Measurements from ENCODE around the gene PDE11A.
"Not testable (repeated sequence)": the region's sequence is repeated elsewhere in the genome, so short reads cannot be mapped to it uniquely, and the experiment has no call there.

The PDE11A gene

GRCh38 chr2:178044836-178045235, 27.7 kb downstream of the PDE11A start:
- no peak overlapping the region for H3K9ac ChIP-seq (ENCODE audit: low read depth, low read length)
- no peaks in the 10 kb centered on the region for H3K9me3 ChIP-seq (replicated peaks; ENCODE audit: low read length)
- H3K27me3 ChIP-seq (ENCODE audit: control insufficient read depth, insufficient read depth, low read length) = no peaks in the 10 kb centered on the region
- H3K36me3 ChIP-seq (ENCODE audit: insufficient read depth, low read length) = no peaks in the 10 kb centered on the region
- H3K4me2 ChIP-seq (ENCODE audit: low read length) = no peak overlapping the region
- no peak overlapping the region for H3K4me3 ChIP-seq (ENCODE audit: low read length)
- H3K4me1 ChIP-seq (ENCODE audit: control insufficient read depth, insufficient read depth, low read length) = no peaks in the 10 kb centered on the region

- no peak overlapping the region for H3K9ac ChIP-seq (ENCODE audit: low read depth, low read length)
- H3K4me2 ChIP-seq (ENCODE audit: low read length) = no peak overlapping the region
- H3K4me3 ChIP-seq (ENCODE audit: low read length) = no peak overlapping the region
- no peaks in the 10 kb centered on the region for H3K9me3 ChIP-seq (replicated peaks; ENCODE audit: low read length)
- no peaks in the 10 kb centered on the region for H3K4me1 ChIP-seq (ENCODE audit: control insufficient read depth, insufficient read depth, low read length)
- H3K27me3 ChIP-seq (ENCODE audit: control insufficient read depth, insufficient read depth, low read length) = no peaks in the 10 kb centered on the region
- H3K36me3 ChIP-seq (ENCODE audit: insufficient read depth, low read length) = no peaks in the 10 kb centered on the region
Observed at GRCh38 chr2:178043266-178043665, 29.3 kb downstream of the PDE11A start.

GRCh38 chr2:178033583-178033982, 39.0 kb downstream of the PDE11A start:
- not testable (repeated sequence) for H3K4me3 ChIP-seq (ENCODE audit: low read length); H3K9ac ChIP-seq (ENCODE audit: low read depth, low read length); H3K4me1 ChIP-seq (ENCODE audit: control insufficient read depth, insufficient read depth, low read length); H3K27me3 ChIP-seq (ENCODE audit: control insufficient read depth, insufficient read depth, low read length); H3K36me3 ChIP-seq (ENCODE audit: insufficient read depth, low read length); H3K9me3 ChIP-seq (replicated peaks; ENCODE audit: low read length); H3K4me2 ChIP-seq (ENCODE audit: low read length)

- no peak overlapping the region for H3K4me3 ChIP-seq (ENCODE audit: low read length)
- no peaks in the 10 kb centered on the region for H3K27me3 ChIP-seq (ENCODE audit: control insufficient read depth, insufficient read depth, low read length)
- H3K4me2 ChIP-seq (ENCODE audit: low read length) = no peak overlapping the region
- H3K4me1 ChIP-seq (ENCODE audit: control insufficient read depth, insufficient read depth, low read length) = no peaks in the 10 kb centered on the region
- no peak overlapping the region for H3K9ac ChIP-seq (ENCODE audit: low read depth, low read length)
- no peaks in the 10 kb centered on the region for H3K36me3 ChIP-seq (ENCODE audit: insufficient read depth, low read length)
- no peaks in the 10 kb centered on the region for H3K9me3 ChIP-seq (replicated peaks; ENCODE audit: low read length)
Observed at GRCh38 chr2:178029342-178029741, 43.2 kb downstream of the PDE11A start.

- no peaks in the 10 kb centered on the region for H3K4me1 ChIP-seq (ENCODE audit: control insufficient read depth, insufficient read depth, low read length)
Observed at GRCh38 chr2:178025551-178026185, 46.9 kb downstream of the PDE11A start.

GRCh38 chr2:178018141-178018540, 54.4 kb downstream of the PDE11A start:
- Histone ChIP-seq H3K4me2 (ENCODE audit: low read length) (no peak overlapping the region), H3K36me3 (ENCODE audit: insufficient read depth, low read length) (no peaks in the 10 kb centered on the region), H3K9ac (ENCODE audit: low read depth, low read length) (no peak overlapping the region), H3K27me3 (ENCODE audit: control insufficient read depth, insufficient read depth, low read length) (no peaks in the 10 kb centered on the region), H3K4me3 (ENCODE audit: low read length) (no peak overlapping the region), H3K4me1 (ENCODE audit: control insufficient read depth, insufficient read depth, low read length) (no peaks in the 10 kb centered on the region), H3K9me3 (replicated peaks; ENCODE audit: low read length) (no peaks in the 10 kb centered on the region)

More at GRCh38 chr2:178025551-178026185, 46.9 kb downstream of the PDE11A start:
- Histone ChIP-seq H3K9ac (ENCODE audit: low read depth, low read length) (no peak overlapping the region), H3K9me3 (replicated peaks; ENCODE audit: low read length) (no peaks in the 10 kb centered on the region), H3K4me3 (ENCODE audit: low read length) (no peak overlapping the region), H3K36me3 (ENCODE audit: insufficient read depth, low read length) (no peaks in the 10 kb centered on the region), H3K27me3 (ENCODE audit: control insufficient read depth, insufficient read depth, low read length) (no peaks in the 10 kb centered on the region), H3K4me2 (ENCODE audit: low read length) (no peak overlapping the region)

GRCh38 chr2:178016612-178017011, 56.0 kb downstream of the PDE11A start:
- Histone ChIP-seq H3K9ac (ENCODE audit: low read depth, low read length) (no peak overlapping the region), H3K27me3 (ENCODE audit: control insufficient read depth, insufficient read depth, low read length) (no peaks in the 10 kb centered on the region), H3K4me2 (ENCODE audit: low read length) (no peak overlapping the region), H3K9me3 (replicated peaks; ENCODE audit: low read length) (no peaks in the 10 kb centered on the region), H3K36me3 (ENCODE audit: insufficient read depth, low read length) (no peaks in the 10 kb centered on the region), H3K4me3 (ENCODE audit: low read length) (no peak overlapping the region), H3K4me1 (ENCODE audit: control insufficient read depth, insufficient read depth, low read length) (no peaks in the 10 kb centered on the region)

- no peaks in the 10 kb centered on the region for H3K4me1 ChIP-seq (ENCODE audit: control insufficient read depth, insufficient read depth, low read length)
- no peak overlapping the region for H3K4me2 ChIP-seq (ENCODE audit: low read length)
- no peak overlapping the region for H3K9ac ChIP-seq (ENCODE audit: low read depth, low read length)
- no peaks in the 10 kb centered on the region for H3K9me3 ChIP-seq (replicated peaks; ENCODE audit: low read length)
- no peak overlapping the region for H3K4me3 ChIP-seq (ENCODE audit: low read length)
- H3K27me3 ChIP-seq (ENCODE audit: control insufficient read depth, insufficient read depth, low read length) = no peaks in the 10 kb centered on the region
- no peaks in the 10 kb centered on the region for H3K36me3 ChIP-seq (ENCODE audit: insufficient read depth, low read length)
Observed at GRCh38 chr2:178012639-178013038, 59.9 kb downstream of the PDE11A start.

GRCh38 chr2:178009813-178010212, 62.8 kb downstream of the PDE11A start:
- Histone ChIP-seq H3K36me3 (ENCODE audit: insufficient read depth, low read length) (no peaks in the 10 kb centered on the region), H3K27me3 (ENCODE audit: control insufficient read depth, insufficient read depth, low read length) (no peaks in the 10 kb centered on the region), H3K9ac (ENCODE audit: low read depth, low read length) (no peak overlapping the region), H3K4me2 (ENCODE audit: low read length) (no peak overlapping the region), H3K9me3 (replicated peaks; ENCODE audit: low read length) (no peaks in the 10 kb centered on the region), H3K4me3 (ENCODE audit: low read length) (no peak overlapping the region), H3K4me1 (ENCODE audit: control insufficient read depth, insufficient read depth, low read length) (no peaks in the 10 kb centered on the region)

GRCh38 chr2:178008636-178009289, 63.8 kb downstream of the PDE11A start:
- H3K4me2 ChIP-seq (ENCODE audit: low read length) = no peak overlapping the region
- no peak overlapping the region for H3K4me3 ChIP-seq (ENCODE audit: low read length)
- no peaks in the 10 kb centered on the region for H3K4me1 ChIP-seq (ENCODE audit: control insufficient read depth, insufficient read depth, low read length)
- H3K36me3 ChIP-seq (ENCODE audit: insufficient read depth, low read length) = no peaks in the 10 kb centered on the region
- H3K9ac ChIP-seq (ENCODE audit: low read depth, low read length) = no peak overlapping the region
- no peaks in the 10 kb centered on the region for H3K27me3 ChIP-seq (ENCODE audit: control insufficient read depth, insufficient read depth, low read length)
- H3K9me3 ChIP-seq (replicated peaks; ENCODE audit: low read length) = no peaks in the 10 kb centered on the region

GRCh38 chr2:178006710-178007109, 65.9 kb downstream of the PDE11A start:
- H3K4me2 ChIP-seq (ENCODE audit: low read length) = no peak overlapping the region
- H3K4me1 ChIP-seq (ENCODE audit: control insufficient read depth, insufficient read depth, low read length) = no peaks in the 10 kb centered on the region
- H3K9ac ChIP-seq (ENCODE audit: low read depth, low read length) = no peak overlapping the region
- H3K4me3 ChIP-seq (ENCODE audit: low read length) = no peak overlapping the region
- no peaks in the 10 kb centered on the region for H3K36me3 ChIP-seq (ENCODE audit: insufficient read depth, low read length)
- H3K27me3 ChIP-seq (ENCODE audit: control insufficient read depth, insufficient read depth, low read length) = no peaks in the 10 kb centered on the region
- H3K9me3 ChIP-seq (replicated peaks; ENCODE audit: low read length) = no peaks in the 10 kb centered on the region

GRCh38 chr2:178005756-178006155, 66.8 kb downstream of the PDE11A start:
- Histone ChIP-seq H3K4me1 (ENCODE audit: control insufficient read depth, insufficient read depth, low read length) (no peaks in the 10 kb centered on the region), H3K4me3 (ENCODE audit: low read length) (no peak overlapping the region), H3K4me2 (ENCODE audit: low read length) (no peak overlapping the region), H3K27me3 (ENCODE audit: control insufficient read depth, insufficient read depth, low read length) (no peaks in the 10 kb centered on the region), H3K9me3 (replicated peaks; ENCODE audit: low read length) (no peaks in the 10 kb centered on the region), H3K36me3 (ENCODE audit: insufficient read depth, low read length) (no peaks in the 10 kb centered on the region), H3K9ac (ENCODE audit: low read depth, low read length) (no peak overlapping the region)

Measured in skeletal muscle satellite cell (primary cell).